HEK293 (cell line): ENCODE results near the gene CAMK2N1.

ENCODE experiments used
- CTCF ChIP-seq: fragments of 450-650 bp; formaldehyde crosslinking; IDR thresholded peaks from 2 replicates; pipeline ENCODE4 v1.5.1; 2016; ENCODE audit warnings: missing biosample characterization, missing genetic modification characterization
- ELK4 ChIP-seq: IDR thresholded peaks from 2 replicates; pipeline ENCODE4 v1.6.1; 2011; ENCODE audit warnings: mild to moderate bottlenecking, low read depth, low read length, borderline replicate concordance
- OVOL3 ChIP-seq: fragments of 450-650 bp; formaldehyde crosslinking; IDR thresholded peaks from 2 replicates; pipeline ENCODE4 v1.5.1; 2016; ENCODE audit warnings: missing biosample characterization, missing genetic modification characterization
- PBX3 ChIP-seq: sonication (generic); formaldehyde crosslinking; IDR thresholded peaks from 2 replicates; pipeline ENCODE4 v1.8.1; 2022; ENCODE audit warnings: mild to moderate bottlenecking, moderate library complexity, missing genetic modification reagents
- PRDM4 ChIP-seq: fragments of 450-650 bp; formaldehyde crosslinking; IDR thresholded peaks from 2 replicates; pipeline ENCODE4 v1.5.1; 2017; ENCODE audit warnings: missing biosample characterization, missing genetic modification characterization
- SETDB1 ChIP-seq: IDR thresholded peaks from one replicate; pipeline ENCODE4 v1.6.1; 2017; ENCODE audit warnings: mild to moderate bottlenecking, low read length, moderate library complexity, mixed read lengths; ENCODE audit not compliant: insufficient read length
- ZBTB49 ChIP-seq: fragments of 450-650 bp; formaldehyde crosslinking; IDR thresholded peaks from 2 replicates; pipeline ENCODE4 v1.5.1; 2016; ENCODE audit warnings: missing biosample characterization, missing genetic modification characterization, low read depth
- ZBTB7A ChIP-seq: fragments of 450-650 bp; formaldehyde crosslinking; IDR thresholded peaks from 2 replicates; pipeline ENCODE4 v1.5.1; 2016; ENCODE audit warnings: low read depth, missing biosample characterization, missing genetic modification characterization
- ZNF157 ChIP-seq: fragments of 450-650 bp; formaldehyde crosslinking; IDR thresholded peaks from 2 replicates; pipeline ENCODE4 v1.5.1; 2016; ENCODE audit warnings: missing biosample characterization, missing genetic modification characterization
- ZNF350 ChIP-seq: fragments of 450-650 bp; formaldehyde crosslinking; IDR thresholded peaks from 2 replicates; pipeline ENCODE4 v1.5.0; 2017; ENCODE audit warnings: missing biosample characterization, mild to moderate bottlenecking, missing genetic modification characterization
- ZNF423 ChIP-seq: fragments of 450-650 bp; formaldehyde crosslinking; IDR thresholded peaks from 2 replicates; pipeline ENCODE4 v1.5.1; 2016; ENCODE audit warnings: missing biosample characterization, missing genetic modification characterization
- ZNF639 ChIP-seq: fragments of 450-650 bp; formaldehyde crosslinking; IDR thresholded peaks from 2 replicates; pipeline ENCODE4 v1.5.1; 2016; ENCODE audit warnings: missing biosample characterization, missing genetic modification characterization

GRCh38 chr1:20492751-20493150, 6.7 kb upstream of the CAMK2N1 start:
- TF ChIP-seq ZBTB7A (tag by site-specific recombination): no peak
- no peak for TF ChIP-seq OVOL3 (tag by site-specific recombination)
- no peak for TF ChIP-seq CTCF (tag by site-specific recombination)
- no peak for TF ChIP-seq PBX3 (CRISPR knock-in tag)
- TF ChIP-seq ZNF350 (tag by site-specific recombination): no peak
- no peak for TF ChIP-seq ZBTB49
- TF ChIP-seq ZNF423 (tag by site-specific recombination): no peak
- no peak for TF ChIP-seq ZNF639
- no peak for TF ChIP-seq ZNF157 (tag by site-specific recombination)
- no peak for TF ChIP-seq SETDB1
- TF ChIP-seq ELK4: no peak
- no peak for TF ChIP-seq PRDM4 (tag by site-specific recombination)
